Loucy (cell line): Measurements from ENCODE around the gene TNP2.
"Not testable (repeated sequence)": the region's sequence is repeated elsewhere in the genome, so short reads cannot be mapped to it uniquely, and the experiment has no call there.

Experiments used
- H2AFZ ChIP-seq: fragments of 200-600 bp; sonication (generic); 2 replicates; pipeline ENCODE4 v1.6.0; 2016; ENCODE audit warnings: antibody characterized with exemption, mild to moderate bottlenecking, low read length, moderate library complexity
- H3F3A ChIP-seq: fragments of 200-600 bp; 2 replicates; pipeline ENCODE4 v1.6.0; 2016; ENCODE audit warnings: antibody characterized with exemption, low read depth, mild to moderate bottlenecking
- H3K27me3 ChIP-seq: fragments of 200-600 bp; sonication (generic); 2 replicates; pipeline ENCODE4 v1.6.1; 2014; ENCODE audit warnings: low read length, mild to moderate bottlenecking; ENCODE audit not compliant: insufficient read depth, poor library complexity, severe bottlenecking
- H3K36me3 ChIP-seq: fragments of 200-600 bp; sonication (generic); 2 replicates; pipeline ENCODE4 v1.6.1; 2016; ENCODE audit warnings: low read length; ENCODE audit not compliant: insufficient read depth
- H3K4me1 ChIP-seq: fragments of 200-600 bp; sonication (generic); 2 replicates; pipeline ENCODE4 v1.5.1; 2014; ENCODE audit warnings: low read length, mild to moderate bottlenecking; ENCODE audit not compliant: insufficient read depth, poor library complexity, severe bottlenecking
- H3K4me2 ChIP-seq: fragments of 200-600 bp; sonication (generic); 2 replicates; pipeline ENCODE4 v1.6.0; 2014; ENCODE audit warnings: antibody characterized with exemption, low read length, low read depth, mild to moderate bottlenecking; ENCODE audit not compliant: poor library complexity, severe bottlenecking
- H3K4me3 ChIP-seq: fragments of 200-600 bp; sonication (generic); 2 replicates; pipeline ENCODE4 v1.5.1; 2014; ENCODE audit warnings: low read length, mild to moderate bottlenecking, mixed read lengths; ENCODE audit not compliant: poor library complexity, severe bottlenecking
- H3K79me2 ChIP-seq: fragments of 200-600 bp; sonication (generic); 2 replicates; pipeline ENCODE4 v1.6.1; 2014; ENCODE audit warnings: low read length; ENCODE audit not compliant: insufficient read depth
- H3K9ac ChIP-seq: fragments of 200-600 bp; sonication (generic); 2 replicates; pipeline ENCODE4 v1.6.0; 2014; ENCODE audit warnings: mild to moderate bottlenecking, low read depth, low read length, moderate library complexity; ENCODE audit not compliant: poor library complexity, severe bottlenecking
- H3K9me2 ChIP-seq: fragments of 200-600 bp; sonication (generic); replicated peaks from 2 replicates; pipeline ENCODE4 v1.6.1; 2016; ENCODE audit warnings: low read depth, low read length, mixed read lengths
- H3K9me3 ChIP-seq: fragments of 200-600 bp; sonication (generic); 2 replicates; pipeline ENCODE4 v1.6.1; 2014; ENCODE audit warnings: mild to moderate bottlenecking, antibody characterized with exemption, low read length, low read depth; ENCODE audit not compliant: insufficient read depth
- H4K20me1 ChIP-seq: fragments of 200-600 bp; sonication (generic); 2 replicates; pipeline ENCODE4 v1.6.0; 2014; ENCODE audit warnings: antibody characterized with exemption, low read length, mild to moderate bottlenecking; ENCODE audit not compliant: insufficient read depth, poor library complexity, severe bottlenecking
- CTCF ChIP-seq: fragments of 200-600 bp; sonication (generic); conservative IDR thresholded peaks from 2 replicates; pipeline ENCODE4 v1.5.1; 2014; ENCODE audit warnings: mild to moderate bottlenecking, antibody characterized with exemption, low read length
- EZH2phosphoT487 ChIP-seq: fragments of 200-600 bp; IDR thresholded peaks from 2 replicates; pipeline ENCODE4 v1.6.1; 2018; ENCODE audit warnings: antibody characterized with exemption, mild to moderate bottlenecking, moderate library complexity, borderline replicate concordance

The TNP2 gene

GRCh38 chr16:11225677-11226549, 43.2 kb downstream of the TNP2 start:
- no peak for TF ChIP-seq EZH2phosphoT487
- no peak for TF ChIP-seq CTCF
- Histone ChIP-seq H4K20me1 (no peaks in the 10 kb centered on the region), H3K27me3 (no peaks in the 10 kb centered on the region), H3K9ac (no peak overlapping the region), H2AFZ (no peak overlapping the region), H3K79me2 (no peaks in the 10 kb centered on the region), H3K4me1 (no peaks in the 10 kb centered on the region), H3K9me2 (no peaks in the 10 kb centered on the region), H3K9me3 (no peaks in the 10 kb centered on the region), H3K4me2 (no peak overlapping the region), H3F3A (no peaks in the 10 kb centered on the region), H3K36me3 (no peaks in the 10 kb centered on the region), H3K4me3 (no peak overlapping the region)

- Histone ChIP-seq H3K4me3 (no peak overlapping the region), H4K20me1 (no peaks in the 10 kb centered on the region), H3K36me3 (no peaks in the 10 kb centered on the region), H2AFZ (no peak overlapping the region; the same call in 1 of the 2 replicates), H3K4me2 (no peak overlapping the region), H3F3A (no peaks in the 10 kb centered on the region), H3K9me3 (no peaks in the 10 kb centered on the region), H3K4me1 (no peaks in the 10 kb centered on the region), H3K27me3 (no peaks in the 10 kb centered on the region), H3K9me2 (no peaks in the 10 kb centered on the region), H3K9ac (no peak overlapping the region), H3K79me2 (no peaks in the 10 kb centered on the region)
- TF ChIP-seq EZH2phosphoT487 (no peak), CTCF (no peak)
These were observed 44.0 kb downstream of the TNP2 start for GRCh38 chr16:11224894-11225676.

GRCh38 chr16:11224096-11224893, 44.8 kb downstream of the TNP2 start:
- Histone ChIP-seq H3K9me2 (no peaks in the 10 kb centered on the region), H3F3A (no peaks in the 10 kb centered on the region), H3K4me2 (peak overlapping the region; percentile 27), H3K4me3 (no peak overlapping the region), H3K27me3 (no peaks in the 10 kb centered on the region), H3K4me1 (no peaks in the 10 kb centered on the region), H4K20me1 (no peaks in the 10 kb centered on the region), H2AFZ (no peak overlapping the region; the same call in 1 of the 2 replicates), H3K9ac (no peak overlapping the region), H3K9me3 (no peaks in the 10 kb centered on the region), H3K79me2 (no peaks in the 10 kb centered on the region), H3K36me3 (no peaks in the 10 kb centered on the region)
- TF ChIP-seq EZH2phosphoT487: no peak
- no peak for TF ChIP-seq CTCF

GRCh38 chr16:11220507-11220906, 48.6 kb downstream of the TNP2 start:
- H3F3A ChIP-seq, H3K36me3 ChIP-seq, H3K4me3 ChIP-seq, H2AFZ ChIP-seq, H3K4me1 ChIP-seq, H3K9me3 ChIP-seq, H3K9ac ChIP-seq, H3K9me2 ChIP-seq, H3K27me3 ChIP-seq, H4K20me1 ChIP-seq, H3K4me2 ChIP-seq, H3K79me2 ChIP-seq: not testable (repeated sequence)
